PC-3 (cell line): ENCODE measurements around the gene MBD3L2B.
"Not testable (repeated sequence)": the region's sequence is repeated elsewhere in the genome, so short reads cannot be mapped to it uniquely, and the experiment has no call there.

Experiments
- CTCF ChIP-seq: fragments of 300-600 bp; sonication (generic); conservative IDR thresholded peaks from 2 replicates; pipeline ENCODE4 v1.5.1; 2017; ENCODE audit warnings: antibody characterized with exemption, low read depth, mild to moderate bottlenecking, low read length
- EZH2 ChIP-seq: fragments of 300-600 bp; sonication (generic); IDR thresholded peaks from one replicate; pipeline ENCODE4 v1.6.1; 2017; ENCODE audit warnings: antibody characterized with exemption, mild to moderate bottlenecking, low read length; ENCODE audit not compliant: unreplicated experiment

GRCh38 chr19:7058576-7058975, 37.3 kb upstream of the MBD3L2B start, which contains the start of gene MBD3L3:
- TF ChIP-seq CTCF, EZH2: not testable (repeated sequence)
